SK-N-SH (cell line): ENCODE data around the gene IQGAP2. TPM values are rescaled to one million over a fixed set of nuclear protein-coding genes. Genes with fewer than 3 reads are reported as not detected.

Experiments
- CTCF ChIA-PET: fragments of 300-600, 350-600 bp; formaldehyde crosslinking; extraction: SDS; loops from one replicate; lab custom pipeline; 2021; lab: Yijun Ruan, JAX
- POLR2A ChIA-PET: fragments of 350-600 bp; sonication (Branson Sonifier 250); formaldehyde crosslinking; extraction: SDS; loops from one replicate; lab custom pipeline; 2020; ENCODE audit warnings: antibody characterized with exemption, inconsistent platforms; lab: Yijun Ruan, JAX
- DNase-seq: peaks from one replicate; pipeline ENCODE4 v3.0.0; 2012
- H2AFZ ChIP-seq: fragments of 200-600 bp; sonication (generic); 2 replicates; pipeline ENCODE4 v1.8.1; 2016; ENCODE audit warnings: antibody characterized with exemption, mild to moderate bottlenecking, low read depth
- H3F3A ChIP-seq: fragments of 200-600 bp; sonication (generic); replicated peaks from 2 replicates; pipeline ENCODE3; 2016; ENCODE audit warnings: antibody characterized with exemption, mild to moderate bottlenecking; ENCODE audit not compliant: insufficient read depth
- H3K27ac ChIP-seq, 2 experiments: fragments of 200-500 bp in 1 of 2; fragments of 200-600 bp in 1 of 2; sonication (Bioruptor generic) in 1 of 2; sonication (generic), shearing (Covaris generic) in 1 of 2; 2 replicates each; pipeline versions ENCODE4 v1.5.1 to v1.6.1; 2014 to 2016; ENCODE audit warnings: low read depth in 2 of 2, inconsistent platforms in 1 of 2, low read length in 1 of 2, mild to moderate bottlenecking in 1 of 2, mixed read lengths in 1 of 2
- H3K27me3 ChIP-seq: fragments of 200-600 bp; sonication (generic), shearing (Covaris generic); 2 replicates; pipeline ENCODE4 v1.6.1; 2016; ENCODE audit warnings: mixed run types; ENCODE audit not compliant: insufficient read depth
- H3K36me3 ChIP-seq, 2 experiments: fragments of 200-500 bp in 1 of 2; fragments of 200-600 bp in 1 of 2; sonication (Bioruptor generic) in 1 of 2; sonication (generic) in 1 of 2; replicated peaks in 1 of 2; 2 replicates each; pipeline versions ENCODE3 to v1.5.1; 2014 to 2016; ENCODE audit warnings: low read length in 1 of 2, mild to moderate bottlenecking in 1 of 2; ENCODE audit not compliant: insufficient read depth in 2 of 2, control insufficient read depth in 1 of 2
- H3K4me1 ChIP-seq, 2 experiments: fragments of 200-500 bp in 1 of 2; fragments of 200-600 bp in 1 of 2; sonication (Bioruptor generic) in 1 of 2; sonication (generic), shearing (Covaris generic) in 1 of 2; 2 replicates each; pipeline versions ENCODE4 v1.5.1 to v1.6.1; 2014 to 2016; ENCODE audit warnings: low read depth in 1 of 2, low read length in 1 of 2, mixed run types in 1 of 2; ENCODE audit not compliant: insufficient read depth in 2 of 2, control insufficient read depth in 1 of 2
- H3K4me2 ChIP-seq: fragments of 200-600 bp; sonication (generic), shearing (Covaris generic); 2 replicates; pipeline ENCODE4 v1.6.1; 2017; ENCODE audit warnings: mixed run types
- H3K4me3 ChIP-seq, 2 experiments: fragments of 200-500 bp in 1 of 2; fragments of 200-600 bp in 1 of 2; sonication (Bioruptor generic) in 1 of 2; sonication (generic), shearing (Covaris generic) in 1 of 2; 2 replicates each; pipeline versions ENCODE4 v1.5.1 to v1.8.1; 2014 to 2016; ENCODE audit warnings: low read depth in 2 of 2, inconsistent platforms in 1 of 2, low read length in 1 of 2, mild to moderate bottlenecking in 1 of 2, mixed read lengths in 1 of 2, moderate library complexity in 1 of 2
- H3K79me2 ChIP-seq: fragments of 200-600 bp; sonication (generic); 2 replicates; pipeline ENCODE4 v1.8.1; 2017; ENCODE audit warnings: mild to moderate bottlenecking; ENCODE audit not compliant: insufficient read depth
- H3K9ac ChIP-seq: fragments of 200-600 bp; sonication (generic); 2 replicates; pipeline ENCODE4 v1.6.1; 2017; ENCODE audit warnings: mixed run types
- H3K9me2 ChIP-seq: fragments of 200-600 bp; sonication (generic); 2 replicates; pipeline ENCODE4 v1.6.1; 2017; ENCODE audit warnings: mixed run types
- H3K9me3 ChIP-seq: fragments of 200-600 bp; sonication (generic); 2 replicates; pipeline ENCODE4 v1.6.1; 2017; ENCODE audit warnings: mixed run types, mild to moderate bottlenecking, moderate library complexity
- H4K20me1 ChIP-seq: fragments of 200-600 bp; sonication (generic); 2 replicates; pipeline ENCODE4 v1.6.1; 2017; ENCODE audit warnings: mild to moderate bottlenecking, mixed run types; ENCODE audit not compliant: insufficient read depth
- ELF1 ChIP-seq: IDR thresholded peaks from 2 replicates; pipeline ENCODE4 v1.4.0; 2012
- FOSL2 ChIP-seq: IDR thresholded peaks from 2 replicates; pipeline ENCODE4 v1.4.0; 2012; ENCODE audit warnings: low read depth, mild to moderate bottlenecking, moderate library complexity, borderline replicate concordance
- FOXM1 ChIP-seq: IDR thresholded peaks from 2 replicates; pipeline ENCODE4 v1.4.0; 2012; ENCODE audit warnings: low read depth, mild to moderate bottlenecking
- PBX3 ChIP-seq: IDR thresholded peaks from 2 replicates; pipeline ENCODE4; 2012
- POLR2AphosphoS5 ChIP-seq: IDR thresholded peaks from 2 replicates; pipeline ENCODE4 v1.6.1; 2012; ENCODE audit warnings: low read depth, low read length
- SIN3A ChIP-seq: IDR thresholded peaks from 2 replicates; pipeline ENCODE4 v1.6.1; 2012; ENCODE audit warnings: low read depth, mild to moderate bottlenecking, low read length, moderate library complexity, borderline replicate concordance
- TCF12 ChIP-seq: IDR thresholded peaks from 2 replicates; pipeline ENCODE4 v1.4.0; 2012
- USF2 ChIP-seq: fragments of 150-350 bp; IDR thresholded peaks from 2 replicates; pipeline ENCODE4 v1.6.1; 2017; ENCODE audit warnings: antibody characterized with exemption, low read length, low read depth, borderline replicate concordance
- WGBS: methylation state at CpG from one replicate; pipeline ENCODE4 v1.1.6; 2017; ENCODE audit warnings: low lambda C conversion rate; 5-methylcytosine and 5-hydroxymethylcytosine counted together
- polyA plus RNA-seq, 3 experiments: library from polyadenylated mRNA; depleted of rRNA; stranded (reverse); fragments of >200 nt; gene quantifications; 2 replicates each; pipeline ENCODE4 v1.2.3, GENCODE V29; 2012

The IQGAP2 gene
- polyA plus RNA-seq, 1 of the 3 experiments (the other 2 are of a cell fraction): 2.1 TPM

- Histone ChIP-seq H3K79me2 (no peaks in the 10 kb centered on the region), H3K9ac (no peak overlapping the region), H3K4me2 (no peak overlapping the region), H3K4me3 (no peak overlapping the region), H3F3A (no peaks in the 10 kb centered on the region), H4K20me1 (no peaks in the 10 kb centered on the region), H3K27ac (no peak overlapping the region), H3K9me3 (no peaks in the 10 kb centered on the region), H3K9me2 (no peaks in the 10 kb centered on the region), H2AFZ (no peak overlapping the region), H3K4me1 (no peaks in the 10 kb centered on the region), H3K36me3 (no peaks in the 10 kb centered on the region), H3K27me3 (no peaks in the 10 kb centered on the region)
- no peak for DNase-seq
- ChIA-PET CTCF (no interaction called here), POLR2A (no interaction called here)
- 82% methylated on average over 2 of the region's 2 CpGs for whole genome bisulfite sequencing
- TF ChIP-seq USF2: no peak
- TF ChIP-seq FOSL2: no peak
- TF ChIP-seq FOXM1: no peak
- no peak for TF ChIP-seq PBX3
- no peak for TF ChIP-seq POLR2AphosphoS5
- no peak for TF ChIP-seq SIN3A
Measured at GRCh38 chr5:76672242-76672641, 269.2 kb downstream of the IQGAP2 start.

- H3K9me3 ChIP-seq: no peaks in the 10 kb centered on the region
- H3K27me3 ChIP-seq: no peaks in the 10 kb centered on the region
- no peaks in the 10 kb centered on the region for H3K4me1 ChIP-seq
- no peak overlapping the region for H2AFZ ChIP-seq
- no peak overlapping the region for H3K27ac ChIP-seq
- POLR2A ChIA-PET: no interaction called here
- CTCF ChIA-PET: interaction anchor here (1.2 to 1.4 kb wide), 3 partner anchors 31 to 102 kb away, joined by 3 read pairs; no protein-coding TSS in a partner anchor
- no peaks in the 10 kb centered on the region for H3K9me2 ChIP-seq
- no peaks in the 10 kb centered on the region for H3K79me2 ChIP-seq
- H4K20me1 ChIP-seq: no peaks in the 10 kb centered on the region
- no peak overlapping the region for H3K4me3 ChIP-seq
- no peaks in the 10 kb centered on the region for H3F3A ChIP-seq
- TF ChIP-seq PBX3: no peak
- no peak for TF ChIP-seq ELF1
- no peak for TF ChIP-seq TCF12
- H3K4me2 ChIP-seq: no peak overlapping the region
- no peaks in the 10 kb centered on the region for H3K36me3 ChIP-seq
- no peak for DNase-seq
- no peak overlapping the region for H3K9ac ChIP-seq
Measured at GRCh38 chr5:76673125-76673524, 270.0 kb downstream of the IQGAP2 start.
